HG03039 (cell line): Measurements from ENCODE around the gene PLXNC1.
"Not testable (repeated sequence)": the region's sequence is repeated elsewhere in the genome, so short reads cannot be mapped to it uniquely, and the experiment has no call there.

ENCODE experiments used
- ATAC-seq: cut with Tn5 transposase; IDR thresholded peaks from one replicate; pipeline ENCODE4 v1.9.1; 2021; ENCODE audit warnings: mild to moderate bottlenecking, moderate library complexity; ENCODE audit not compliant: unreplicated experiment

The PLXNC1 gene

DNA sequence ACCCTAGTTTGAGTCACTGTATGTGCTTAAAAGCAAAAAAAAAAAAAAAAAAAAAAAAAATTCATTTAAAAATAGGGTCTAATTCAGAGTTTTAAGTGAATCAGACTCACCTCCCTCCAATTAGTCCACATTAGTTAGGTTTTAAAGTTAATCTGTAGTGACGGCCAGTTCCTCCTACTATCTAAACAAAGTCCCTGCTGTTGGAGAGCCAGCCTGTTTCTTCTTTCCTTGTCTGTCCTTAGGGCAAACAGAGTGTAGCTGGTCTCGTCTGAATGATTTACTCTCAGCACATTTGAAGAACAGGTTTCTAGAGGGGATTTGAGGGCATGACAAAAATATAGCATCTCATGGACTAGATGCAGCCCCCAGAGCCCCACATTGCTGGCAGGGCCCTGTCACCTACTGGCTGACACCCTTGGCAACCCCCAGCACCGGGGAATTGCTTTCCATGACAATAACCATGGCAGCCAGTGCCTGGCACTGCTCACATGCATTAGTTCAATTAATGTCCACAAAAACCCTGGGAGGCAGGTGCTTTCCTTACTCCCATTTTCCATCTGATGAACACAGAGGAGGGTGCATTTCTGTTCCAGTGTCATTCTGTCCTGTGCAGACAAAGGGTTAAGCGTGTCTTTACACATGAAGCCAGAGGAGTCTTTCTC is 138.3 kb downstream of the PLXNC1 start:
- no peak for ATAC-seq

DNA sequence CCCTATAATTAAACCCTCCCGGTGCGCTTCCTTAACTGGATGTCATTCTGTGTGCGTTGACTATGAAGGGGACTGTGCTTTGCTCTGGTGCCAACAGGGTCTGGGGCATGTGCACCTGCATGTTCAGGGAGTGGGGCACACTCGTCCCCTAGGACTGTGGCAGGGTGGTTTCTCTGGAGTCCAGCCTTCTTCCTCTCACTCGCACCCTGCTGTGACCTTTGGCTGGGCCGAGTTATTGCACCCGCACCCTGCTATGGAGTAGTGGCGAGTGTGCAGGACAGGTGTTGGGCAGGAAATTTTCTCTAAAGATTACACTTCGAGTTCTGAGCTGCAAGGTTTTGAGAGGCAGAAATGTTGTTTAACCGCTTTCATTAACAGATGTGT is 138.9 kb downstream of the PLXNC1 start:
- ATAC-seq: no peak

DNA sequence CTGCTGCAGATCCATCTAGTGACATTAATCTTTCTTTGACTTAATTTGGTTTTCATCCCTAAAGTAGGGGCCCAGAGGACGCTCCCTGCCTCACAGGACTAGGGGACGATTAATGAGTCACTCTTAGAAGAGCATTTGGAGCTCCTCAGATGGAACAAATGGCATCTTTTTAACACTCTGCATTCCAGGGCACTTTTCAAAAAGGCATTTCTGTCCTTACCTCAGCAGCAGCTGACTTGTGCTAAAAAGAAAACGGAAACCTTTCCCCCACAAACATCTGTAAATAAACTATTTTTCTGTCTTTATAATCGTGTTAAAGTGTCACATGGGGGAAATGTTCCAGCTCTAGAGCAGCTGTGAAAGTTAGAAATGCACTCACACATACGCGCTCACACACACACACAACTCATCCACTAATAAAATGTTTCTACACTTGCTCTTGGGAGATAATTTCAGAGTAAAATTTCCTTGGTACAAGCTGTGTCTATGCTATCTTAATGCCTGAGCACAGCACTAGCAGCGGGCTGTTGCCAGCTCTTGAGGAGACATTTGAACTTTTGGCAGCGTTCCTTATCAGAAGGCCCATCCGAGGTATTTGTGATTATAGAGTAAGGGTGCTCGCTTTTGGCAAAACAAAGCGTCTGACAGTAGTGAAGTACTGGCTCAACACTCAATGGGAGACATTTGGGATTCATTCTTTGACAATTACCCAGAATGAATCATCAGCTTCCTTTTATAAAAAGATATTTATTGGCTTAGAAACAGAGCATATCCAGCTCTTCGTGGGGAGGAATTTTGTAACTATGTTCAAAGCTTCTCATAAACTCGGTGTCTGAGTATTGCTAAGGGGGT is 141.3 kb downstream of the PLXNC1 start:
- ATAC-seq: no peak

DNA sequence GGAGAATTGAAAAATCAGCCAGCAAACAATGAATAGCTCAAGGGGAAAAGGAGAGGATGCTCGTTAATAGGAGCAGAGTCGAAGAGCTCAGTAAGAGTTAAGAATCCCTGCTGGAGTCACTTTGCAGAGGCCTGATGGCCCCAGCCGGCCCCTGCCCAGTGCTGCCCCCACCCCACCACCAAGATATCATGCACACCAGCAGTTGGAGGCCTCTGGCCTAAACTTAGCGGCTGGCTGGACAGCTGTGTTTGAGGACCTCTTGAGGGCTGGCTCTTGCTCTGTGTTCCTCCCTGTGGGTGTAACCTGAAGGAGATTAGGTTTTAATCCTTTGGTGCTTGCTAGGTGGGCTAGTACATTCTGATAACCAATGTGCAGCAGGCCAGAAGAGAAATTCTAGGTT is 142.0 kb downstream of the PLXNC1 start:
- ATAC-seq: no peak

DNA sequence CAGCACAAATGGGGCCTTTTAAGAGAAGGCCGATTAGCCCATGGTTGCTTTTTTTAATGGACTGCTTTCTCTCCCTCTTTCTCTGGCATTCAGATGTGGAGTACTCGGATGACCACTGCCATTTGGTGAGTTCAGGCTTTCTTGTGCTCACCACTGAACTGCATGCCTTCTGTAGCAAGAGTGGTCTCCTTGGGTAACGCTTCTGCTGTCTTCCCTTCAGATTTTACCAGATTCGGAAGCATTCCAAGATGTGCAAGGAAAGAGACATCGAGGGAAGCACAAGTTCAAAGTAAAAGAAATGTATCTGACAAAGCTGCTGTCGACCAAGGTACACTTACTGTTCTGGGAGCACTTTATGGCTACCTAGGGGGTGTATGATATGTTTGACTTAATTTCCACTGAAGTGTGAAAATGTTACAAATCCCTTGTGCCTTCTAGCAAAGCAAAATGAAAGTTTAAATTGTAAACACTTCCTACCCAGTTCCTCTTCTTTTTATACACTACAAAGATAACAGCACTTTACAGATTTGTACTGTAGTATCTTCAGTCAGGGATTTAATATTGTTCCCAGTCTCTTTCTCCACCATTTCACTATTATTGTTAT is 148.8 kb downstream of the PLXNC1 start:
- ATAC-seq: no peak

DNA sequence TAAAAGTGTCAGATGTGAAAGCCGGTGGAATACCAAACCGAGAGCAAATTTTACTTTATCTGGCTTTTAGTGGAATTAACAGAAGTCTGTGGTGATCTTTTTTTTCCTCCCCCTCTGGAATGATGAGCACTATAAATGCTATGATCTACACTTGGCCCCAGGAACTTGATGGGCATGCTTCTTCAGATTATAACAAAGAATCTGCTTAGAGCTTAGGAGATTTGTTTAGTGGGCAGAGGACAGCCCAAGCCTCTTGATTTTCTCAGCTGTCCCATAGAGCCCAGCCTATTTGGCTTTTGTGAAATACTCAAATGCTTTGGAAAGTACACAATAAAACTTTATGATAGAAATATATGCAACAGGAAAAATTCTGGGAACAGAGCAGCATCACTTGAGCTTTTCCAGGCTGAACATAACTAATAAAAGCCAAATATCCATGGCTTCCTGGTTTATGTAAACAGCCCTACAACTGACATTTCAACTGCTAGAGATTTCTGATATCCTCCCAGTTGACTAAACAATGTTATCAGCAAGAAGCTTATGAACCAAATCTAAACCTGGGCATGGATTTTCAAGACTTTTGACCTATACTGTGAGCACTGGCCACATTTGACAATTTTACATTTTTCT is 149.6 kb downstream of the PLXNC1 start:
- ATAC-seq: no peak

DNA sequence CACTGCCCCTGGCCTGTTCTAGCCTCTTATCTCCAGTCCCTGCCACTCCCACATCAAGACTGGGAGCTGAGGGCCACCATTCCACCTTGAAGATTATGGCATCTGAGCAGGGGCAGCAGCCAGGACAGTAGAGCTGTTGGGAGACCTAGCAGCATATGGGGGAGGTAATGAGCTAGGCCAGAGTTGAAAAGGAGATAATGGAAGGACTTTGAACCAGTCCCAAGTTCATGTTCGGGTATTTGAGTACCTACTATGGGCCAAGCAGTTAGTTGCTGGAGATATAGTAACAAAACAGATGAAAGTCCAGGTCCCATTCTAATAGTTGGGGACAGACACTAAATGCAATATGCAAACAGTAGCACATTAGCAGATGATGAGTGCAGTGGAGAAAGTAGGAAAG is 151.5 kb downstream of the PLXNC1 start:
- no peak for ATAC-seq

DNA sequence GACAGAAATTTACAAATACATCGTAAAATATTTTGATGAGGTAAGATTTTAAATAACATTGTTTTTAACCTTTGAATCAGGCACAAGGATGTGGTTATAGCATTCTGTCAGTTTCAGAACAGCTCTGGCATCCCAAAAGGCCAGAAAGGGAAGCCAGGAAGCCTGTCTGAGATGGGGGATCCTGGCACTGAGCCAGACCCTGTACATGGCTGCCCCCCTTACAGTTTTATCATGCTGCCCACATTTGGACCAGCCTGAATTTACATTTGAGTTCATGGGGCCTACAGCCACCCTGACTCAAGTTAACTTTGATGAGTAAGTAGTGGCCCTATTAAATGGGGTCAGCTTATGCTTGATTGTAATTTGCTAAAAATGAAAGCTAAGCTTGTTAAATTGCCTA is 155.6 kb downstream of the PLXNC1 start:
- no peak for ATAC-seq

DNA sequence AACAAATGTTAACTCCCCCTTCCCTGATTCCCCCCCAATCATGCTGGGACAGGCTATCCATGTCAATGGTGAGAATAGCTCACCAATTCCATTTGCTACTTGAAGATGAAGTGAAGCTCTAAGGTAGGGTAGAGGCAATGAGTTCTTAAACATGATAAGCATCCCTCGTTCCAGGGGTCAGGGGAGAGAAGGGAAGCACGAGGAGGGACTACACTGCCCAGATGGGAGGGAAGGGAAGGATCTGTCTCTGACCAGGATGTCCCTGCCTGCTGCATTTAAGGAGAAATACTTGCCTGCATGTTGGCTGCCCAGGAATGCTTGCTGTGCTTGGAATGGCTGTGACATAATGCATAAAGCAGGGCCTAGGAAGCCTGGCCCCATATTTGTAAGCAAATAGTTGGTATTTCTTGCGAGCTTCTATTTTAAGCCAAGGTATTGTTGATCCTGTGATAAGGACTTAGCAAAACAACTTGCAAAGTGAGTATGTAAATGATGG is 156.2 kb downstream of the PLXNC1 start:
- no peak for ATAC-seq

DNA sequence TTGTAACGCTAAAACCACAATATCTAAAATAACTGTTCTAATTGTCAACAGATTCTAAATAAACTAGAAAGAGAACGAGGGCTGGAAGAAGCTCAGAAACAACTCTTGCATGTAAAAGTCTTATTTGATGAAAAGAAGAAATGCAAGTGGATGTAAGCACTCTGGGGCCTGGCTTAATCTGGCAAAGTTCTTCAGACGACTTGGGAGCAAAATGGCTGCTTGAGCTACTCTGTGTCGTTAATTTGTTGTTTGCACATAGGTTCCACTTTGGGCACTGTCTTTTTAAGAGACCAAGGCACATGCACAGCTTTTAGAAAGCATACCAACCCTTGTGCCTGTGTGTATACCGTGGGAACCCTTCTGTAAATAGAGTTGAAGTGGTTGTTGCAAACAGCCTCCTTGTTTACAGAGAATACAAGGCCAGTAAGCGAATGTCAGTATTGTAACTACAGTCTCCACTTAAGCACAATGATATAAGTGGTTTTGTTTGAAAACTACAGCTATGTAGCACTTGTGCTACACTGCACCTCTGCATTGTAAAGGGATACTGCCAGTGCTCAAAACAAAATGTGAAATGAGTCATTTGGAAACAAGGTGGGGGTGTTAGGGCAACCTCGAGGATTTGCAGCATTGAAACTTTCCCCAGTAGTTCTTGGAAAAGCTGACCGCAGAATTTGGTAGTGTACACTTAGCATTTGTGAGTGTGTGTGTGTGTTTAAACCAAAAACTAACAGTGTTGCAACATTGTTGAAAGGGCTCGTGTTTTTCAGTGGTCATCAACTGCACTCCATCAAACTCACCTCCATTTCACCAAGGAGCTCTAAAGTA is 157.0 kb downstream of the PLXNC1 start:
- ATAC-seq: peak; percentile 55

DNA sequence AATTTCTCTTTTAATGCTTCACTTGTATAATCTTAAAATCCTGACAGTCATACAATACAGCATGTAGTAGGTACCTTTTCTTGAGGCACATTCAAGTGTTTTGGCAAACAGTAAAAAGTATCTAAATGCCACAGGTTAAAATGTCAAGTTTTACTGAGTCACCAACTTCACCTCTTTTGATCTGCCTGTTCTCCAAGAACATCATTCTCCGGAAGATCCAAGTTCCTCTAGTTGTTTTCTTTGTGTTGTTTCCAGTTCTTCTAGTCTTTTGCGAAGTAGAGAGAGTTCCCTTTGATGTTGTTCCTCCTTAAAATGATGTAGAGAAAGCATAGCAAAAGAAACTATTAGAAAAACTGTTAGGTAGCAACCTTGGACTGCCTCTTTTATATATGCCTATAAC is 160.2 kb downstream of the PLXNC1 start:
- no peak for ATAC-seq

DNA sequence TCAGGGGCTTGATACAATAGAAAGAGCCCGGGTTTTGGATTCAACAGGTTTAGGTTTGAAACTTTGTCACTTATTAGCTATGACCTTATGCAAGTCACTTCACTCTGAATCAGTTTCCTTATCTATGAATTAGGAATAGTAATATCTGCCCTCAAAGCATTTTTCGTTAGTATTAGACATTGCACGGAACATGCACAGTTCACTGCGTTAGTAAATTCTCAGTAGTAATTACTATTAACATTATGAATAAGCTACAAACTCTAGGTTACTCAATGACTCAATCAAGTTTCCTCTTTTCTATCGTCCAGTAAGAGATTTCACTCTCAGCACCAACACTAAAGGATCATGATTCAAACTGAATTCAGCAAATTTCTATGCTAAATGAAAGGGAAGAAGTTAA is 161.0 kb downstream of the PLXNC1 start:
- peak; percentile 58 for ATAC-seq

DNA sequence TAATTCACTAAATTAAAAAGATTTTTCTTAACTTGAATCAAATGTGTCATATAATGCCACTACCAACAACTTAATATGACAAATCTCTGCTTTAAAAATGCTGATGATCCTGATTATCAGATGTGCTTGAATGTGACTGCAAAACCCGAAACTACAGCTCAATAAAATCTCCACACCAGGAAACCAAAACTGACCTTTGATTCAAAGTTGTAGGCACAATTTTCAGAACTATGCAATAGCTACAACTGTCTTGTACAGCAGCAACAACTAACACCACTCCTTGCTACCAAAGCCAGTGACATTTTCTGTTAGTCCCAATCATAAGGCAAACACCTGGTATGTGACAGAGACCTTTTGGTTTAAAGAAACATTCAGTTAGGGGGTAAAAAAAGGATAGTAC is 164.0 kb downstream of the PLXNC1 start:
- ATAC-seq: no peak

DNA sequence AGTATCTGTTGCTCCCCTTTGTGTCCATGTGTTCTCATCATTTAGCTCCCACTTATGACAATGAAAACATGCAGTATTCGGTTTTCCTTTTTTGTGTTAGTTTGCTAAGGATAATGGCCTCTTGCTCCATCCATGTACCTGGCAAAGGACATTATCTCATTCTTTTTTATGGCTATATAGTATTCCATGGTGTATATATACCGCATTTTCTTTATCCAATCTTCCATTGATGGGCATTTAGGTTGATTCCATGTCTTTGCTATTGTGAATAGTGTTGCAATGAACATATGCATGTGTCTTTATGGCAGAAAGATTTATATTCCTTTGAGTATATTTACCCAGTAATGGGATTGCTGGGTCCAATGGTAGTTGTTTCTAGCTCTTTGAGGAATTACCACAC is 168.2 kb downstream of the PLXNC1 start:
- ATAC-seq: not testable (repeated sequence)

DNA sequence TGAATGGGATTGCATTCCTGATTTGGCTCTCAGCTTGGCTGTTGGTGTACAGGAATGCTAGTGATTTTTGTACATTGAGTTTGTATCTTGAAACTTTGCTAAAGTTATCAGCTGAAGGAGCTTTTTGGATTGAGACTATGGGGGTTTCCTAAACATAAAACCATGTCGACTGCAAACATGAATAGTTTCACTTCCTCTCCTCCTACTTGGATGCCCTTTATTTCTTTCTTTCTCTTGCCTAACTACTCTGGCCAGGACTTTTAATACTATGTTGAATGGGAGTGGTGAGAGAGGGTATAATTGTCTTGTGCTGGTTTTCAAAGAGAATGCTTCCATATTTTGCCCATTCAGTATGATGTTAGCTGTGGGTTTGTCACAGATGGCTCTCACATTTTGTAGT is 169.8 kb downstream of the PLXNC1 start:
- ATAC-seq: peak; percentile 48

DNA sequence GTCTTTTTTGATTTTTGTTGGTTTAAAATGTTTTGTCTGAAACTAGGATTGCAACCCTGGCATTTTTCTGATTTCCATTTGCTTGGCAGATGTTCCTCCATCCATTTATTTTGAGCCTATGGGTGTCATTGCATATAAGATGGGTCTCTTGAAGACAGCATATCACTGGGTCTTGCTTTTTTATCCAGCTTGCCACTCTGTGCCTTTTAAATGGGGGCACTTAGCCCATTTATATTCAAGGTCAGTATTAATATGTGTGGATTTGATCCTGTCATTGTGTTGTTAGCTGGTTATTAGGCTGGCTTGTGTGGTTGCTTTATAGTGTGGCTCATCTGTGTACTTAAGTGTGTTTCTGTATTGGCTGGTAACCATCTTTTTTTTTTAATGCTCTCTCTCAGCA is 171.7 kb downstream of the PLXNC1 start:
- no peak for ATAC-seq

DNA sequence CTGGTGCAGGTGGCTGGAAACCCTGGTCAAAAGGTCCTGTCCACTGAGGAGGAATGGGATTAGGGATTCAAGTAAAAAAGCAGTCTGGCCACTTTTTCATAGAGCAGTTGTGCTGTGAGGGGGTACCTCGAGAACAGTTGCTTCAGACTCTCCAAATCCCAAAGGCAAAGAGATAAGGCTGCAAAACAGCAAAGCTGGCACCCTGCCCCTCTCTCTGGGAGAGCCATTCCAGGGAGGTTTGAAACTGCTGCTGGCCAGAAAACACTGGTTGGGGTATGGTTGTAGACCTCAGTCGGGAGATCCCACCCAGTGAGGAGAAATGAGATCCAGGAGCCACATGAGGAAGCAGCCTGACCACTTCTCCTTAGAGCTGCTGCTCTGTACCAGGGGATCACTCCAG is 174.0 kb downstream of the PLXNC1 start:
- no peak for ATAC-seq

DNA sequence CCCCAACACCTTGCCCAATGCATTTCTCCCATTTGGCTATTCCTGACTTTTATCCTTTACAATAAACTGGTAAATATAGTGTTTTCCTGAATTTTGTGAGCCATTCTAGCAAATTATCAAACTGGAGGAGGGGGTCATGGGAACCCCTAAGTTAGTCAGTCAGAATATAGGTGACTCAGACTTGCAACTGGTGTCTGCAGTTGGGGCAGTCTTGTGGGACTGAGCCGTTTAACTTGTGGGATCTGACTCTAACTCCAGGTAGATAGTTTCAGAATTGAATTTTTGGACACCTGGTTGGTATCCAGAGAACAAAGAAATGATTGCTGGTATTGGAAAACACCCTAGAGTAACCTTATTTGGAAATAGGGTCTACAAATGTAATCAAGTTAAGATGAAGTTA is 177.9 kb downstream of the PLXNC1 start:
- ATAC-seq: no peak

DNA sequence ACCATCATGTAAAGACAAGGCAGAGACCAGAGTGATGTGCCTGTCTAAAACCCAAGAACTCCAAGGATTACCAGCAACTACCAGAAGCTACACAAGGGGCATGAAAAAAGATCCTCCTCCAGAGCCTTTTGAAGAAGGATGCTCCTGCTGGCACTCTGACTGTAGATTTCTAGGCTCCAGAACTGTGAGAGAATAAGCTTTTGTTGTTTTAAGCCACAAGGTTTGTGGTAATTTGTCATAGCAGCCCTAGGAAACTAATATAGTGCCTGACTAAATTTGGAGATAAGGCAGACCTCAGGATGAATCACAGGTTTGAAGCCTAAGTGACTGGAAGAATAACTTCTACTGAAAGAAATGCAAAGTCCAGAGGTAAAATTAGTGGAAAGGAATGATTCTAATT is 178.3 kb downstream of the PLXNC1 start:
- ATAC-seq: no peak

DNA sequence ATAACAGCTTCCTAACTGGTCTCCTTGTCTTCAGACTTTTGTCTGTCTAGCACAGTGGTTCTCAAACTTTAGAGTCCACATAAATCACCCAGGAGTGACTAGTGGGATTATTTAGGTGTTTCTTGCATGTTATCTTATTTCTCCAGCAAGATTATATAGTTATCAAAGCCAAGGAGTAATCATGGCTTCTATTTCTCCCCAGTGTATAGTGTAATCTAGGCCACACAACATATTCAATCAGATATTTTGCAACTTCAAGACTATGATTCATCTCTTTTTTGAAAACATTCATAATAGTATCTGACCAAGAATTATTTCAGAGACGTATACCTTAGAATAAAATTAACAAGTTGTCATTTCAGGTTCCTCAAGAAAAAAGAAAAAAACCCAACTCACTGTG is 179.4 kb downstream of the PLXNC1 start:
- ATAC-seq: no peak

DNA sequence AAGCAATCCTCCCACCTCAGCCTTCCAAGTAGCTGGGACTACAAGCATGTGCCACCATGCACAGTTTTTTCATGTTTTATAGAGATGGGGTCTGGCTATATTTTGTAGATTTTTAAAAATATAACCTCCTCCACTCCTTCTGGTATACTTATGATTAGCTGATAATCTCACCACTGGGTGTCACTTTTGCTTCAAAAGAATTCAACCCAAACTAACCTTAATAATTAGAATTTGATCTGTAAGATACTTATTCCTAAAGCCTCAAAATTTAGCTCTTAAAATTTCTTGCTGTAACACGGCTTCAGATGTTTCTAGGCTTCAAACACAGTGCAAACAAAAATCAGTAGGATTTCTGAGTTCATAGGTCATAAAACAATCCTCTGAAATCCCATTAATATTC is 181.0 kb downstream of the PLXNC1 start:
- no peak for ATAC-seq
